Activated CD4-positive, alpha-beta T cell treated with anti-CD3 and anti-CD28 coated beads, Interleukin-2, amount 50 U/mL, for 16 hours (primary cell): ENCODE results near the gene CDH4.
A peak's percentile ranks its signal among the peaks of the same experiment; 100 is the strongest.

Experiments used
- DNase-seq: peaks from one replicate; pipeline ENCODE4 v3.0.0-alpha.2; 2020

CDH4 gene

GRCh38 chr20:61876952-61877728 is 625.1 kb downstream of the CDH4 start:
- DNase-seq: no peak

GRCh38 chr20:61877776-61878477 is 625.9 kb downstream of the CDH4 start:
- no peak for DNase-seq

GRCh38 chr20:61878478-61879302 is 626.6 kb downstream of the CDH4 start:
- no peak for DNase-seq

GRCh38 chr20:61879303-61879620 is 627.2 kb downstream of the CDH4 start:
- no peak for DNase-seq

GRCh38 chr20:61879694-61880093 is 627.6 kb downstream of the CDH4 start:
- no peak for DNase-seq

- DNase-seq: no peak
Observed at GRCh38 chr20:61880706-61881105, 628.6 kb downstream of the CDH4 start.

- DNase-seq: no peak
Observed at GRCh38 chr20:61881416-61881815, 629.4 kb downstream of the CDH4 start.

GRCh38 chr20:61881861-61882260 is 629.8 kb downstream of the CDH4 start:
- no peak for DNase-seq

- DNase-seq: no peak
Observed at GRCh38 chr20:61882716-61883615, 630.9 kb downstream of the CDH4 start.

GRCh38 chr20:61883857-61884393 is 631.9 kb downstream of the CDH4 start:
- DNase-seq: no peak

GRCh38 chr20:61884571-61885389 is 632.7 kb downstream of the CDH4 start:
- DNase-seq: no peak

- no peak for DNase-seq
Observed at GRCh38 chr20:61885759-61886715, 634.0 kb downstream of the CDH4 start.

- peak; percentile 43 for DNase-seq
Observed at GRCh38 chr20:61886721-61887595, 634.9 kb downstream of the CDH4 start.

GRCh38 chr20:61887596-61888093 is 635.6 kb downstream of the CDH4 start:
- DNase-seq: no peak

GRCh38 chr20:61888101-61888865 is 636.2 kb downstream of the CDH4 start:
- DNase-seq: no peak

GRCh38 chr20:61889659-61890058 is 637.6 kb downstream of the CDH4 start:
- DNase-seq: no peak

GRCh38 chr20:61890210-61890609 is 638.1 kb downstream of the CDH4 start:
- DNase-seq: no peak

- DNase-seq: no peak
Observed at GRCh38 chr20:61891476-61891875, 639.4 kb downstream of the CDH4 start.
